ENCODE data around the gene BAIAP3.
"Not testable (repeated sequence)": the region's sequence is repeated elsewhere in the genome, so short reads cannot be mapped to it uniquely, and the experiment has no call there.

Gene BAIAP3

GRCh38 chr16:1333149-1333812 lies at the start of gene BAIAP3:
Gene BAIAP3, plus strand, starts transcription at chr16:1333645. Its CDS starts 4,905 bp downstream, at chr16:1338550.
- DNase-seq (ENCODE audit: low read depth in 2 of 3, low spot score in 1 of 3) = peak in 1 of 3 donors; percentile 41

- DNase-seq (ENCODE audit: low read depth in 2 of 3, low spot score in 1 of 3) = no peak
These were observed 49.3 kb upstream of the BAIAP3 start for GRCh38 chr16:1283996-1284616.

DNA sequence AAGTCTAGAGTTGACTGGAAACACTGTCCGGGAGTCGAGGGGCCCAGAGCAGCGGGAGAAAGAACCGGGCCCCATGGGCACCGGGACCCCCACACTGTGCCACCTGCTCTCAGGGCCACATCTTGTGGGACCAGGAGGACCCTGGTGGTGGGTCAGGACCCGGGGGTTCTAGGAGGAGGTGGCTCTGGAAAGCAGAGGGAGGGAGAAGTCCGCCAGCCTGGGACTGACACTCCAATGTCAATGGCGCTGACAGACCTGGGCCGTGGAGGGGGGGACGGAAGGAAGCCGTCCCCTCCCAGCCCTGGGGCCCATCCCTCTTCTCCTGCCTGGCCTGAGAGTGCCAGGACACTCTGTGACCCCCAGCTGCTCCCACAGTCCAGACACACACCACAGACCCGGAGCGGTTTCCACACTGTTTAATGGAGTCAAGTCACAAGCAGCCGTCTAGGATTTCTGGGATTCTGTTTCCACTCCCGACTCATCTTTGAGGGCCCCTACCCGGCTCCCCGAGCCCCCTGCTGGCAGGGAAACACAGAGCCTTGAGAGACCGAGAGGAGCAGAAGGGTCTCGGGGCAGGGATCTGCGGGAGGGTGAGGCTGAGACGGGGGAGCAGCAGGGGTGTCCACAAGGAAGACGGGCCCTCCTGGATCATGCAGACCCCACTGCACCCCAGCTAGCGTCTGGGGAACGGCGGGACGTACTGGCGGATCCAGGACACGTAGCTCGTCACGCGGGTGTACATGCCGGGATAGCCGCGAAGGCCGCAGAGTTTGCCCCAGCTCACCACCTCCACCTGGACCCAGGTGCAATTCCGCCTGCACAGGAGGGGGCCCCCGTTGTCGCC lies 47.6 kb upstream of the BAIAP3 start:
- DNase-seq (ENCODE audit: low read depth in 2 of 3, low spot score in 1 of 3) = no peak

DNA sequence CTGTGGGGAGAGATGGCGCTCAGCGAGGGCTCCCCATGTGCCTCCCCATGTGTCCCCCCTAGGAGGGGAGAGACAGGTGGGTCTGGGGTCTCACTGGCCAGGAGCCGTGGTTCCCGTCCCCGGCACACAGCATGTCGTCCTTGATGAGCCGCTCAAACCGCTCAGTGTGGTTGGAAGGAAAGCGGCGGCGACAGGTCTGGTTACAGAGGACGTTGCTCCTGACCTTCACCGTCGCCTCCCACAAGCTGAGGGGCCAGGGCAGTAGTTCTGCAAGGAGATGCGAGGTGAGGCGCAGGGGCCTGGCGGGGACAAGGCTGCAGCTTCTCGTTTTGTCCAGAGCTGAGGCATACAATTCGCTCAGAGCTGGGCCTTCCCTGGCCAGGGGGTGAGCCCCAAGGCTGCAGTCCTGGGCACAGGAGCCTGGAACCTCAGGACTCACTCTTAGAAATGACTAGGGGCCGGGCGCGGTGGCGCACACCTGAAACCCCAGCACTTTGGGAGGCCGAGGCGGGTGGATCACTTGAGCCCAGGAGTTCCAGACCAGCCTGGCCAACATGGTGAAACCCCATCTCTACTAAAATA lies 46.8 kb upstream of the BAIAP3 start:
- DNase-seq (ENCODE audit: low read depth in 2 of 3, low spot score in 1 of 3) = no peak

DNA sequence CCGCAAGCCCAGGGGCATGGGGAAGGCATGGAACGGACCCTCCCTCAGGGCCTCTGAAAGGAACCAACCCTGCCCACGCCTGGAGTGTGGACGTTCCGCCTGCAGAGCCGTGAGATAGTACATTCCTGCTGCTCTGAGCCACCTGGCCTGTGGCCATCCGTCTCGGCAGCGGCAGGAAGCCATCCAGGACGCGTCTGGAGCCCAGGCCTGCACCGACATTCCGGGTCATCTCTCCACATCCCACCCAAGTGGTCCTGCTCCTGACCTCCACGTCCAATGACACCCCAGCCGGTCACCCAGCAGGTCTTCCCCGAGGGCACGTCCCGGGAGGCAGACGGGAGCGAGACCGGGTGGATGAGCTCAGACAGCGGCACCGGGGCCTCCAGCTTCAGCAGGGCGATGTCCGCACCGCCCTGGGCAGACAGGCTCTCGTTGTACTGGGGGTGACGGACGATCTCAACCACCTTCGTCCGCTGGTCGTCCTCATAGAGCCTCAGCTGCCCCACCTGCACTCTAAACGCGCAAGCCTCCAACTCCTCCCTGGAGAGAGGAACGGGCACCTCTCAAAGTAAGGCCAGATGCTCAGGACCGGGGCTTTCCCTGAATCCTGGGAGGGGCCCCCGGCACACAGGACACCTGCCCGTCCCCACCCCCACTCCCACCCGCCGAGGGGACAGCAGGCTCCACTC lies 45.3 kb upstream of the BAIAP3 start:
- no peak for DNase-seq (ENCODE audit: low read depth in 2 of 3, low spot score in 1 of 3)

DNA sequence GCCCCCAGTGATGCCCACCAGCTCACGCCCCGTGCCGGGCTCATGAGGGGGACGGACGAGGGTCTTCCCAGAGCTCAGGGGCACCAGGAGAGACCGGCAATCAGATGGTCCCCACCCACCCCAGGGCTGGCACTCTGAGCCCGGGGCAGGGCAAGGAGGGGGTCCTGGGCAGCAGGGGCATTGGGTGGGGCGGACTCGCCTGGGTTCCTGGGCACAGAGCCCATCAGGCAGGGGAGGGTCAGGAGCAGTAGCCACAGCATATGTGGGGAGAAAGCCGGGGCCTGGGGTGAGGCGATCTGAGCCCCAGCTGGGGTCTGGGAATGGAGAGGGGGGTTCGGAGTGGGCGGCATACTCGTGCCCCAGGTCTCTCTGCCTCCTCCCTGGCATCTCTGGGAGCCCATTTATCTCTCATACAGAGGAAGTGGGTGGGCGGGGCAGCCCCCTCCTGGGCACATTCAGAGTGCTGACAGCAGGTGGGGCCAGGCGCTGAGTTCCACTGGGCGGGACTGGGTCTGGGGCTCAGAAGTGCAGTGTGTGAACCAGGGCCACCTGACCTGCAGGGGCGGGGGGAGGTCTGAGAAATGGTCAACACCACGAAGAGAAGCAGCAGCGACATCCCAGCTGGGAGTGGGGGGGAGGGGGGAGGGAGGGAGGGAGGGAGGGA lies 44.5 kb upstream of the BAIAP3 start:
- DNase-seq (ENCODE audit: low read depth in 2 of 3, low spot score in 1 of 3) = no peak

DNA sequence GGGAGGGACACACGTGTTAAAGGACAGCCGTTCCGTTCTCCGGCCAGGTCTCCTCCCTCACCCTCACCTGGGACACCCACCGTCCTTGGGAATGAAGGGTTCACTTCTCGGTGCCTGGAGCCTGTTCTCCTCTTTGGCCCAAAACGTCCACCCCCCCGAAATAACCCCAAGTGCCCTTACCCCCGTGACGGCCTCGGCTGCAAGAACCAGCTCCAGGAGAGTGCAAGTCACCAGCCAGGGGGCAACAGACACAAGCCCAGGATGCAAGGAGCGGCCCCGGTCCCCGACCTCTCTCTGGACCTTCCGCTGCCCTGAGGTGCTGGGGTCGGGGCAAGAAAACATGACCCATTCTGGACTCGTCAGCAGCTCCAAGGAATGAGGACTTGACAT lies 44.0 kb upstream of the BAIAP3 start:
- DNase-seq (ENCODE audit: low read depth in 2 of 3, low spot score in 1 of 3) = no peak

- no peak for DNase-seq (ENCODE audit: low read depth in 2 of 3, low spot score in 1 of 3)
These were observed 43.4 kb upstream of the BAIAP3 start for GRCh38 chr16:1290063-1290501.

DNA sequence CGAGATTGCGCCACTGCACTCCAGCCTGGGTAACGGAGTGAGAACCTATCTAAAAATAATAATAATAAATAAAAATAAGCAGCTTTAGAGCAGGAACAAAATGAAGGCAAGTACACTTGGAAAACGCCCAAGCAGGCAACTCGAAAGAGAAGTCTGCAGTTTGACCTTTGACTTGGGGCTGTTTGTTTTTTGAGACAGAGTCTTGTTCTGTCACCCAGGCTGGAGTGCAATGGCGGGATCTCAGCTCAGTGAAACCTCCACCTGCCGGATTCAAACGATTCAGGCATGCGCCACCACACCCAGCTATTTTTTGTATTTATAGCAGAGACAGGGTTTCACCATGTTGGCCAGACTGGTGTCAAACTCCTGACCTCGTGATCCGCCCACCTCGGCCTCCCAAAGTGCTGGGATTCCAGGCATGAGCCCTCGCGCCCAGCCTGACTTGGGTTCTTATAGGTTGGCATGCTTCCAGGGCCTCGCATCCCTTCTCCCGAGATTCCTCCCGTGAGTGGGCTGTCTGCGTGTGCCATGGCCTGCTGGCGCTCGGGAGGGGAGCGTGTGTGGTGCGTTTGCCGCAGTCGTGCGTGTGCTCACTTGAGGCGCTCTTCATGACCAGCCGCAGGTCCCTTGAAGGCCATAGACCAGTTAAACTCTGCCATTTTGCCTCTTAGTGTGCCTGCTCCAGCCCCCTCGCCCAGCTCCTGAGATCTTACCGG lies 42.4 kb upstream of the BAIAP3 start:
- DNase-seq (ENCODE audit: low read depth in 2 of 3, low spot score in 1 of 3) = no peak

- no peak for DNase-seq (ENCODE audit: low read depth in 2 of 3, low spot score in 1 of 3)
These were observed 41.9 kb upstream of the BAIAP3 start for GRCh38 chr16:1291576-1291974.

- not testable (repeated sequence) for DNase-seq (ENCODE audit: low read depth in 2 of 3, low spot score in 1 of 3)
These were observed 41.2 kb upstream of the BAIAP3 start for GRCh38 chr16:1292208-1292607.

DNA sequence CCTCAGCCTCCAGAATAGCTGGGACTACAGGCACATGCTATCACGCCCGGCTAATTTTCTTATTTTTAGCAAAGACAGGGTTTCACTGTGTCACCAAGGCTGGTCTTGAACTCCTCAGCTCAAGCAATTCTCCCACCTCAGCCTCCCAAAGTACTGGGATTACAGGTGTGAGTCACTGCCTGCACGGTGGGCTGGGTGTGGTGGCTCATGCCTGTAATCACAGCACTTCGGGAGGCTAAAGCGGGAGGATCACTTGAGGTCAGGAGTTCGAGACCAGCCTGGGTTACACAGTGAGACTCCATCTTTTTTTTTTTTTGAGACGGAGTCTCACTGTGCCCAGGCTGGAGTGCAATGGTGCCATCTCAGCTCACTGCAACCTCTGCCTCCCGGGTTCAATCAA lies 40.6 kb upstream of the BAIAP3 start:
- DNase-seq (ENCODE audit: low read depth in 2 of 3, low spot score in 1 of 3) = not testable (repeated sequence)

- no peak for DNase-seq (ENCODE audit: low read depth in 2 of 3, low spot score in 1 of 3)
These were observed 39.4 kb upstream of the BAIAP3 start for GRCh38 chr16:1293921-1294656.

- no peak for DNase-seq (ENCODE audit: low read depth in 2 of 3, low spot score in 1 of 3)
These were observed 38.0 kb upstream of the BAIAP3 start for GRCh38 chr16:1295465-1295864.

GRCh38 chr16:1296688-1297017 lies 36.8 kb upstream of the BAIAP3 start:
- DNase-seq (ENCODE audit: low read depth in 2 of 3, low spot score in 1 of 3) = not testable (repeated sequence)

DNA sequence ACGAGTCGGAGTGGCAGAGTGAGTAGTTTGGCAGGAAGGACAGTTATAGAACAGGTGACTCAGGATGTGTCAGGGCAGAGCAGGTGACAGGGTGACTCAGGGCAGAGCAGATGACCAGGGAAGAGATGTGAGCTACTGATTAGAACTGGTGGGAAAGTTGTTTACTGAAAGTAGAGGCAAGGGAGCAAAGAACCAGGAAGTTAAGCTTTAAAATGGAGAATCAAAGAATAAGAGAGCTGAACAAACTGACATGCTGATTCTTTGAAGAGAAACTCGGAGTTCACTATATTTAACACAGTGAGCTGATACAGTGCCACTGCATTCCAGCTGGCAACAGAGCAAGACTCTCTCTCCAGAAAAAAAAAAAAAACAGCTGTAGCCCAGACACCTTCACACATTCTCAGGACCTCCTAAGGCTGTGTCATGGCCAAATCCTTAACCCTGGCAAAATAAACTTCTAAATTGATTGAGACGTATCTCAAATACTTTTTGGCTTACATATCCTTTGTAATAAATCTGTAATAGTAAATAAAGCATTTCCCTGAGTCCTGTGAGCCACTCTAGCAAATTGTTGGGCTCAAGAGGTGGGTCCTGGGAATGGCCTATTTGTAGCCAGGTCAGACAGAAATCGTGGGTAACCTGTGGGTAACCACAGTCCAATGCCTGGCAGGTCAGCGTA lies 36.3 kb upstream of the BAIAP3 start:
- no peak for DNase-seq (ENCODE audit: low read depth in 2 of 3, low spot score in 1 of 3)

DNA sequence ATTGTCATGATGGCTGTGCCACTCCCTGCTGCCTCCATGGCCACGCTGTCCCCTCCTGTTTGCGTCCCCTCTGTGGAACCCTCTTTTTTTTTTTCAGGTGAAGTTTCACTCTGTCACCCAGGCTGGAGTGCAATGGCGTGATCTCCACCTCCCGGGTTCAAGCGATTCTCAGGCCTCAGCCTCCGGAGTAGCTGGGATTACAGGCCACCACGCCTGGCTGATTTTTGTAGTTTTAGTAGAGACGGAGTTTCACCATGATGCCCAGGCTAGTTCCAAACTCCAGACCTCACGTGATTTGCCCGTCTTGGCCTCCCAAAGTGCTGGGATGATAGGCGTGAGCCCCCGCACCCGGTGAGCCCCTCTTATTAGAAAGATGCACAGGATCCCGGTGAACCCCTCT lies 35.0 kb upstream of the BAIAP3 start:
- no peak for DNase-seq (ENCODE audit: low read depth in 2 of 3, low spot score in 1 of 3)

DNA sequence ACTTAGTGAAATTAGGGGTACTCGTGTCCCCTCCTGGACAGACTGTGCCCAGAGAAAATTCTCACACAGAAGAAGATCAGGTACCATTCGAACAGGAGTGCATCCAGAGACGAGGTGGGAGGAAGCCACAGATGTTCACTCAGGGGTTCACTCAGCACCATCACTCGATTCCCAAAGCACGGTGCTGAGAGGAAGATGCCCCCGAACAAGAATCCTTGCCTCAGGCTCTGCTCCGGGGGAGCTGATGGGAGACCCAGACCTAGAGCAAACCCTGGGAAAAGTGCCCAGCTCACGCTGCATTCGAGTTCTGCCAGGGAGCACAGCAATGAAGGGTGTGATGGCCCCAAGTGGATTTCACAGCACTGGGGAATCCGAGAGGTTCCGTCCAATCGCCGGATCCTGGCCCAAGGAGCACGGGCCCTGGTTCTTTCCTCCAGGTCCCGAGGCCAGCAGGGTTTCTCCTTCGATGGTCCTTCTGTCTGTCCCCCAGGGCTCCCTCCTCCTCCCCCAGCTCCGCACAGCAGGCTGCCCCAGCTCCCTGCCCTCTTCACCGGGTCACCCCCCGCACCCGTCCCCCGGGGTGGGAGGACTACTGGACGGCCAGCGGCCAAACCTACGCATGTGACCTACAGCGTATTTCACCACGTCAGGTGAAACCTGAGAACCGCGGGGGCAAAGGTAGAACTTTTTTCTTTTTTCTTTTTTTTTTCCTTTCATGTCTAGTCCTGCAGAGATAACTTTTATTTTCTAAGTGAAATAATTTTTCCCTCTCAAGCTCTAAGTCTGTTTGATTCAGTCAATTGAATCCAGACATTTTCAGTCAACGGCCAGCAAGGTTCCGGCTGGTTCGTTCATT lies 34.2 kb upstream of the BAIAP3 start:
- DNase-seq (ENCODE audit: low read depth in 2 of 3, low spot score in 1 of 3) = no peak

All from stimulated activated CD4-positive, alpha-beta T cell treated with anti-CD3 and anti-CD28 coated beads, Interleukin-12 subunit alpha, Interleukin-12 subunit beta, amount 100 ng/mL, for 48 hours (primary cell).